GM12864 (cell line): ENCODE measurements around the gene GBX2.

Source experiments
- DNase-seq: peaks from one replicate; pipeline ENCODE4 v3.0.0-alpha.2; 2011; ENCODE audit warnings: low read depth
- H3K4me3 ChIP-seq: 2 replicates; pipeline ENCODE4 v1.5.1; 2011; ENCODE audit warnings: mild to moderate bottlenecking, low read depth, low read length, control low read depth
- CTCF ChIP-seq: IDR thresholded peaks from 2 replicates; pipeline ENCODE4 v1.5.1; 2011; ENCODE audit warnings: low read depth, mild to moderate bottlenecking, moderate library complexity, low read length, control low read depth, inconsistent platforms; ENCODE audit errors: missing control alignments

GBX2 gene

GRCh38 chr2:236167297-236168109 is 683 bp downstream of the GBX2 start:
- no peak for TF ChIP-seq CTCF
- DNase-seq: no peak
- H3K4me3 ChIP-seq: no peak overlapping the region

- H3K4me3 ChIP-seq: no peak overlapping the region
- TF ChIP-seq CTCF: no peak
- no peak for DNase-seq
Observed at GRCh38 chr2:236166796-236167296, 1.3 kb downstream of the GBX2 start.

GRCh38 chr2:236165842-236166795 is 2.1 kb downstream of the GBX2 start:
- no peak overlapping the region for H3K4me3 ChIP-seq
- DNase-seq: no peak
- no peak for TF ChIP-seq CTCF

GRCh38 chr2:236164925-236165841 is 3.0 kb downstream of the GBX2 start:
- no peak for TF ChIP-seq CTCF
- H3K4me3 ChIP-seq: no peak overlapping the region
- DNase-seq: no peak

GRCh38 chr2:236164201-236164924 is 3.8 kb downstream of the GBX2 start:
- no peak for DNase-seq
- no peak overlapping the region for H3K4me3 ChIP-seq
- no peak for TF ChIP-seq CTCF
